Loucy (cell line): ENCODE data around the gene TSHZ2.
"Not testable (repeated sequence)": the region's sequence is repeated elsewhere in the genome, so short reads cannot be mapped to it uniquely, and the experiment has no call there.

ENCODE experiments used
- CTCF ChIP-seq: fragments of 200-600 bp; sonication (generic); conservative IDR thresholded peaks from 2 replicates; pipeline ENCODE4 v1.5.1; 2014; ENCODE audit warnings: mild to moderate bottlenecking, antibody characterized with exemption, low read length
- EZH2phosphoT487 ChIP-seq: fragments of 200-600 bp; IDR thresholded peaks from 2 replicates; pipeline ENCODE4 v1.6.1; 2018; ENCODE audit warnings: antibody characterized with exemption, mild to moderate bottlenecking, moderate library complexity, borderline replicate concordance

GRCh38 chr20:53523615-53524014 is 551.5 kb downstream of the TSHZ2 start:
- TF ChIP-seq CTCF, EZH2phosphoT487: not testable (repeated sequence)
